SIG-M5 (cell line): ENCODE measurements around the gene ATXN1.
"Not testable (repeated sequence)": the region's sequence is repeated elsewhere in the genome, so short reads cannot be mapped to it uniquely, and the experiment has no call there.

ENCODE experiments used
- DNase-seq: peaks from one replicate; lab custom pipeline; 2025; lab: John Stamatoyannopoulos, UW

Gene ATXN1

GRCh38 chr6:16615215-16615614 is 146.0 kb downstream of the ATXN1 start:
- DNase-seq, result not testable (repeated sequence)

- not testable (repeated sequence) for DNase-seq
These were observed 147.1 kb downstream of the ATXN1 start for GRCh38 chr6:16614143-16614542.

- not testable (repeated sequence) for DNase-seq
These were observed 147.8 kb downstream of the ATXN1 start for GRCh38 chr6:16613504-16613903.

GRCh38 chr6:16608444-16608843 is 152.8 kb downstream of the ATXN1 start:
- no peak for DNase-seq

GRCh38 chr6:16602035-16602434 is 159.2 kb downstream of the ATXN1 start:
- DNase-seq, result no peak

- DNase-seq, result no peak
These were observed 160.6 kb downstream of the ATXN1 start for GRCh38 chr6:16600701-16601100.

- no peak for DNase-seq
These were observed 161.2 kb downstream of the ATXN1 start for GRCh38 chr6:16600026-16600425.

GRCh38 chr6:16596616-16597331 is 164.5 kb downstream of the ATXN1 start:
- no peak for DNase-seq

- no peak for DNase-seq
These were observed 165.6 kb downstream of the ATXN1 start for GRCh38 chr6:16595514-16596120.

GRCh38 chr6:16594849-16595248 is 166.4 kb downstream of the ATXN1 start:
- no peak for DNase-seq

DNA sequence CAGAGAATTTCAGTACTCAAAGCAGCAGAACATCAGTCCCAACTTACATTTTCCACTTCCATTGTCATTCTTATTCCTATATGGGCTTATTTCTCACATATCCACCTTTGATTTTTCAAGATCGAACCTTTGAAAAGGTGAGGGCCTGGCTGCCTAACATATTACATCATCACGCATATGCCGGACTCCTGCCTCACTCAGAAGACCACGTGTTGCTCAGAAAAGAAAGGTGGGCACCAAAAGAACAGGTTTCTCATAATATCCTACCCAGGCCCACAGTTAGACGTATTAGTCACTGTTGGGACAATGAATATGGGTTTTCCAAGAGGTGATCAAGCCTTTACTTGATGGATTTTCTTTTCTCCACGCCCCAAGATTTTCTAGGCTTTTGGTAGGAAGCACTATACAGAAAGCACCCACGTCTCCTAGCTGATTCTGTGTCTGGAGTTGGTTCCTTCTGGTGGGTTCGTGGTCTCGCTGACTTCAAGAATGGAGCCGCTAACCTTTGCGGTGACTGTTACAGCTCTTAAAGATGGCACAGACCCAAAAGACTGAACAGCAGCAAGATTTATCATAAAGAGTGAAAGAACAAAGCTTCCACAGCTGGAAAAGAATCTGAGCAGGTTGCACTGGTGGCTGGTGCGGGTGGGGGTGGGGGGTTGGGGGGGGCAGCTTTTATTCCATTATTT is 168.9 kb downstream of the ATXN1 start:
- no peak for DNase-seq

GRCh38 chr6:16591396-16592222 is 169.7 kb downstream of the ATXN1 start:
- no peak for DNase-seq

GRCh38 chr6:16585805-16586204 is 175.5 kb downstream of the ATXN1 start:
- DNase-seq, result peak; percentile 15

DNA sequence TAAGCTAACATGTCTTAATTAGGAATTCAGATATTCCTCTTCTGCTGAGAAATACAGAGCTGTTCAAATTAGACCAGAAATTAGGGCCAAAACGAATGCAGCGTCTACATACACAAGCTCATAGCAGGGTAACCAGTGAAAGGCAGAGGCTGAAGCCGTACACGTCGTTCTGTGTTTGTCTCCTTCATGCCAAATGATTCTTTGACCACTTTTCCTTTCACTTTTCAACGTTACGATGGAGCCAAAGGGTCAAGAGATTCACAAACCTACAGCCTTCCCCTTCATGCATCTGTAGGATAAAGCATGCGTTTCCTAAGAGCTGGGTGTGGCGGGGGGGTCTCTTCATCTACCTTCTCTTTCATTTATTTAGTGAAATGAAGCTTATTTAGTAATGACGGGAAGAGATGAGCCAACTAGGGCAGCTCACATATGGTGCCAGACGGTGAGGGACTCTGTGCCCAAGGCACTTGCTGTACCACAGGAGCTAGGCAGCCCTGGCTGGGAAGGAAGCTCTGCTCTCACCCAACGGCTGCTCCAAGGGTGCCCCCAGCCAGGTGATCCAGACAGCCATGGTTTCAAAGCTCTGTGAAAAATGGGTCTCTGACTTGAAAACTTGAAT is 178.0 kb downstream of the ATXN1 start:
- no peak for DNase-seq

- DNase-seq, result no peak
These were observed 178.7 kb downstream of the ATXN1 start for GRCh38 chr6:16582446-16583143.

DNA sequence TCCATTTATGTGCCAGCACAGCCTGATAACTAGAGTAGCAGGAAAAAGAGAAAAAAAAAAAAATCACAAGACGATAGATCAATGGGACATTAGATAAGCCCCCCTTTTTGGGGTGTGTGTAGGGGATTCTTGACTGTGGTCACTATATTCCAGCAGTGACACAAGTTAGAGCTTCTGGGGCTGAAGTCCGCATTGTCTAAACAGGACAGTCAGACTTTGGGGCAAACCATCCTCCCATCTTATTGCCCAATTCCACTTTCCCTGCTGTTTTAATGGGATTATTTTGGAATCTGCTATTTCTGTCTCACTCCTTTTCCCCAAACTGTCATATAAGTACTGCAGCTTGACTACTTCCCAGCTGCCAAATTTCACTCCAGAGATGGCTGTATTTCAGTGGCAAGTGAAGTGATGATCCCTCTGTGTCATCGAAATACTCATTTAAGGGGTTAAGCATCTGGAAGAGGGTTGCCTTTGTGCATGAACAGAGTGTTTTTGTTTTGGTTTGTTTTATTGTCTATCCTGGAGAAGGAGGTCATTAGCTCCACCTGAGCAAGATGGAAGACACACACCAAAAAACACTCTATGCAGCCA is 182.5 kb downstream of the ATXN1 start:
- DNase-seq, result no peak

DNA sequence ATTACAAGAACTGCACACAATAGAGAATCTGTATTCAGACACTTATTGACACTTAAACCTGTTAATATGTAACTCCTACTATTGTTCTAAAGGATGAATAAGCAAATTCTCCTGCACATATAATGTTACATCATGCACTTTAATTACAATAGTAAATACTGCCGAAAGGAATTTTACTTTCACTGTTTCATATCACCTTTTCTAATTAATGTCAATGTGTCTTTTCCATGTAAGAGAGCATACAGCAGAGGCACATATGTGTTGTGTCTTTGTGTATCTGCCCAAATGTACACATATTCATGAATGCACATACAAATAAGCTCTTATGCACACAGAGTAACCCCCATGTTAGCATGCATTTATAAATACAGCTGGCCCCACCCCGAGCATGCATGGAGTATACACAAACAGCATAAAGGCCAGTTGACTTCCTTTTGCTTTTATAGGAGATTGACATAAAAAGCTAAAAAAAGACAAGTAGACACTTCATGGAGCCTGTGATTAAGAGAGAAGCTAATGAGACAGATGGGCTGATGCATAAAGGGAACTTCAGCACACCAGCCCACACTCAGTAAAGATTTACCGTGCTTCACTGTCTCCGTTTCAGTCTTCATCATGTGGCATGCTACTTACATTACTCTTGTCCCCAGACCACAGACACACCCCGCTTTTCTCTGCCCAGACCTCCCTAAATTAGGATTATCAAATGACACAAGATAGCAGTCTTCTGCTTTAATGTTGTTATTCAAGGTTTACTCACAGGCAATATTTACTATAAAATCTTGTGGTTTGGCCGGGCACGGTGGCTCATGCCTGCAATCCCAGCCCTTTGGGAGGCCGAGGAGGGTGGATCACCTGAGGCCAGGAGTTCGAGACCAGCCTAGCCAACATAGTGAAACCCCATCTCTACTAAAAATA is 184.6 kb downstream of the ATXN1 start:
- DNase-seq, result no peak

- DNase-seq, result no peak
These were observed 185.6 kb downstream of the ATXN1 start for GRCh38 chr6:16575655-16576054.

- DNase-seq, result no peak
These were observed 188.3 kb downstream of the ATXN1 start for GRCh38 chr6:16572943-16573342.

DNA sequence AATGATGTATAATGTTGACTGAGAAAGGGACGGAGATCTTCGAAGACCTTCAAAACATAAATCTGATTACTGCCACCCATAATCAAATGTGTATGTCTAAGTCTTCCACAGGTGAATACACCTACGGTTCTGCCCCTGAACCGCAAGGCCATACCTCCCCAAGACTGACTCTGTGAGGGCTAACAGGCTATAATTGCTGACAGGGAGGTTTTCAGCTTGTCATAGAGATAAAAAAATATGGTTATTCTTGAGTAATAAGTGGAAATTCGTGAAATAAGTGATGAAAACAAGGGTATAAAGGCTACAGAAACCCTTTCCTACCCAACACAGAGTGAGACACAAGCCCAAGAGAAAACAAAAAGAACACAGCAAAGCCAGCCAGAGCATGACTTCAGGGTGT is 188.9 kb downstream of the ATXN1 start:
- no peak for DNase-seq
